ENCODE results near the gene ADAMTS20.
"Not testable (repeated sequence)": the region's sequence is repeated elsewhere in the genome, so short reads cannot be mapped to it uniquely, and the experiment has no call there.

ADAMTS20 gene

GRCh38 chr12:43361031-43361710 is 190.8 kb downstream of the ADAMTS20 start:
- no peak for DNase-seq

- DNase-seq = not testable (repeated sequence)
These were observed 192.0 kb downstream of the ADAMTS20 start for GRCh38 chr12:43360001-43360400.

DNA sequence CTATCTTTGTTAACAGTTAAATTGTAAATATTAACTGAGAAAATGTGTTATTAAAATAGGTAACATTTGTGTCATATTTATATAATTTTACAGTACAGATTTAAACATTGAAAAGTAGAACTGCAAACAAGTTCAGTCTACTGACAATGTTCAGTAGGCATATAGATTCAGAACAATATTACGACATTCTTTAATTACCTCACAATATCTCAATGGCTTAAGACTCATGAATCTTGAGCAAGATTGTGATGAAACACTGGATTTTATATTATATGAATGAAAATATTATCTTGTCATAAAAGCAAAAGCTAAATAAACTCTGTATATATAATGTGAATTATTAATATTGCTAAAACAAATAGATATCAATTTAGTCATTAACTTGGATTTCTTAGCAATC is 194.9 kb downstream of the ADAMTS20 start:
- DNase-seq = no peak

DNA sequence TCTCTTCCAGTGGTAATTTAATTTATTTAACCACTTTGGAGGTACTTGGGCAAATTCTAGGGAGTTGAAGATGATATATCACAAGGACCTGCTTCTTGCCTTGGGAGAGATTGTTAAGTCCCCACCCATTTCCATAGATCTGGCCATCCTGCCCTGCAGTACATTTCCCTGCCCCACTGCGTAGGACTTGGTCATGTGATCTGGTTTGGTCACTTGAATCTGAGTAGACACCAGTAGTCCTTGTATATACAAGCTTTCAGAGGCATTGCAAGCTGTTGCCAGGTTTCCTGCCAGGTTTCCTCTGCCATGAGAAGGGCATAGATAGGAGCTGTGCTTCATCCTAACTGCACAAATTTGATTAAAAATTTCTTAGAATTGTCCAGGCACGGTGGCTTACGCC is 200.0 kb downstream of the ADAMTS20 start:
- DNase-seq = no peak

- DNase-seq = no peak
These were observed 202.1 kb downstream of the ADAMTS20 start for GRCh38 chr12:43349863-43350262.

DNA sequence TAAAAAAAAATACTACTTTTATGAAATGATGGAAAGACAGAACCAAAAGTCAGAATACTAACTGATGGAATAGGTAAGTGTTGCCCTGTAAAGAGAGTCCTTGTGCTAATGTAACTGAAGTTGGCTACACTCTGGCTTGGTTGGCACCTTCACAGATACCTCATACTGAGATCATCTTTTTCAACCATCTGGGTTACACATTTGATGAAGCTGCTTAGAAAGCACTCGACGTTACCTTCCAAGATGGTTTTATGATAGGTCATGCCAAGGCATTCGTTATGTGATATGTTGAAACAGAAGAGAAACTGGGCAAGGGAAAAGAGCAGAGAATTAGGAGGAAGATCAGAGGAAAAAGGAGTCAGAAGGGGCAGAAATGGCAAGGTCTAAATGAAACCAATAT is 203.8 kb downstream of the ADAMTS20 start:
- no peak for DNase-seq

DNA sequence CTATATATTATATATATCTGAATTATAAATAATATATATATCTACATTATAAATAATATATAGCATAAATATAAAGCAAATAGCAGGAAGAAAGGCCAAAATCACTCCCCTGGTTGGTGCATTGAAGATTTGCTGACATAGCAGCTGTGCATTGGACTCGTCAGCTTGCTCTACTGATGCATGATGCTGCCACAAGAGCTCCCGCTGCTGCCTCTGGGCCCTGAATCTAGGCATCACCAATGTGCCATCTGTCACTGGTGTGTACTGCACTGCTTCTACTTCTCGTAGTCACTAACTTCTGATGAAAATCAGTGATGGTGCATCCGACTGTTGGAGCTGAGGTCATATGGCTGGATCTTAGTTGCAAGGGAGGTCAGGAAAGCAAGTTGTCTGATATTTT is 205.0 kb downstream of the ADAMTS20 start:
- no peak for DNase-seq

GRCh38 chr12:43345023-43345422 is 207.0 kb downstream of the ADAMTS20 start:
- no peak for DNase-seq

GRCh38 chr12:43341785-43342313 is 210.2 kb downstream of the ADAMTS20 start:
- not testable (repeated sequence) for DNase-seq

GRCh38 chr12:43338848-43339526 is 213.0 kb downstream of the ADAMTS20 start:
- DNase-seq = no peak

DNA sequence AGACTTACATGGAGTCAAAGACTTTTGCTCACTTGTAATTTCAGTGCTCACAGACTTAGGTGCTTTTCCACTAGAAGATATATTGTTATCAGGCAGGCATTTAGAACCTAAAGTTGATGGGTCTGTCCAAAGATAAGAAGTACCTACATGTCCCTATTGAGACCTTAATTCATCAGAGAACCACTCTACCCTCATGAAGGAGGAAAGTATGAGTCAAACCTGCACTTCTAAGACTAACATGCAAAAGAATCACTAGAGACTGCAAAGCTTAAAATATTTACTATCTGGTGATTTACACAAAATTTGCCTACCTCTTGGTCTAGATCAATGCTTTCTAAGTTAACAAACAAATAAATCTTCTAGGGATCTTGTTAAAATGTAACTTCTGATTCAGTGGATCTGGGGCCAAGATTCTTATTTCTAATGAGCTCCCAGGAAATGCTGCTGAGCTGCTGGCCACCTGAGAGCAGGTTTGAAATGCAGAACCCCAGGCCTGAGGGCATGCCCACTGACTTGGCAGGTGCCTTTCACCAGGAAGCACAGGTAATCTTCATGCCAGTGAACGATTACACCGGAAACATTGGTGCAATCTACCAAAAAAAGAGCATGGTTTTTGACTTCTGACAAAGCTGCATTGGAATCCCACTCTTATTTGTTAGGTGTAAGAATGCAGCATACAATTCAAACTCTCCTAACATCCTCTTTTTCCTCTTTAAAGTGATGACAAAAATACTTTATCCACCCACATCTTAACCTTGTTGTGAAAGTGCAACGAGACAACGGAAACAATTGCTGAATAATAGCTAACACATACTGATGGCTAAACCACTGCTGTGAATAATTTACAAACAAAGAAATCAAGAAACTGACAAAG is 214.2 kb downstream of the ADAMTS20 start:
- no peak for DNase-seq

- no peak for DNase-seq
These were observed 214.9 kb downstream of the ADAMTS20 start for GRCh38 chr12:43336962-43337555.

DNA sequence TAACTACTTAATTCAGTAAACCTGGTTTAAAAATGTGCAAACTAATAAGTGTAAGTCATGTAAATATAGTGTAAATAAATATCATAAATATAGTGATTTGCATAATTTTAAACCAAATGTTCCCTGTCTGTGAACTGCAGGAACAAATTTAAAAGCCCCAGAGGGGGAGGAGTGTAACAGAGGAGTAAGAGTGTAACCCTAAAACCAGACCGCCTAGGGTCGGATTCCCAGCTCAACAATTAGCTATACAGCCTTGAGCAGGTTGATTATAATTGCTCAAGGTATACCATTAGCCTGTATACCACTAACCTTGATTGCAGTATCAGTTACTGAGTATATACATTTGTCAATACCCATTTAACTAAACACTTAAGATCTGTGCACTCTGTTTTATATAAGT is 218.4 kb downstream of the ADAMTS20 start:
- DNase-seq = no peak

DNA sequence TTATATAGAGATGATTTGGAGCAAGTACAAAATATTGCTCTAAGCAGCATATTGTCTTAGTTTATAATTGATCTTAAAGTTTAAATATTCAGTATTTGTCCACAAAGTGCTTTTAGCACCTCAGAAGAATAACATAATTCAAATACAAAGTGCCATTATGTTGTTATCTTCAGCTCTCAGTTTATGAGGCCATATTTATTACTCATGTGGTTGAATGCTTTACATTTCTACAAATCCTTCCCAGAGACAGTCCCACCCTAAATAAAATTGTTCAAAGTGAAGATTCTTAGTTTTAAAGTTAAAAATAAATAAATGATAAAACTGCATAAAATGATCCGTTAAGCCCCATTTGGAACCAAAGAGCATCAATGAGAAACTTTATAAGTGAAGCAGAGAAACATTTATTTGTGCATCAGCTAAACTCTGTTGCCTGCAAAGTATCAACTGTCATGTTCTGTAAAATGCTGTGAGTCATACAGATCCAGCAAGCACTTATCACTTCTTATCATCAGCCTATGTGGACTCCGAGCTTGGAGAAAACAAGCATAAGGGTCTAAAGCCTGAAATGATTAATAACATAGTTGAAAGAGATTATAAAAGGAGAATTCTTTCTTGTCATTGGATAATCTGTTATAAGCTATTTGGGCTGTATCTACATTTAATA is 218.9 kb downstream of the ADAMTS20 start:
- no peak for DNase-seq

DNA sequence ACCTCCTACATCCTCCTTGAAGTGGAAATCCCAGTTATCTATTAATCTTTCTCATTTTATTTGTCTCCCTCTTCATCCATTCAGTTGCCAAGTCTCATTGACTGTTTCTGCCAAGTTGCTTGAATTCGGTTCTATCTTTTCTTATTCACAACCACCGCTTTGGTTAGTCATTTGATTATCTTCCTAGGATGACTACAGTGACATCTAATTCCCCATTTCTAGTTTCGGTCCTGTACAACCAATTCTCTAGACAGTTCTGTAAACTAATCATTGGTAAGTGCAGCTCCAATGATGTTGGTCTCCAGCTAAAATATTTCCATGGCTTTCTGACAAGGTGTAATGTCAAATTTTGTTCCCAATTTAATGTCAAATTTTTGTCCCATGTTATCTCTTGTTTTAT is 220.1 kb downstream of the ADAMTS20 start:
- no peak for DNase-seq

DNA sequence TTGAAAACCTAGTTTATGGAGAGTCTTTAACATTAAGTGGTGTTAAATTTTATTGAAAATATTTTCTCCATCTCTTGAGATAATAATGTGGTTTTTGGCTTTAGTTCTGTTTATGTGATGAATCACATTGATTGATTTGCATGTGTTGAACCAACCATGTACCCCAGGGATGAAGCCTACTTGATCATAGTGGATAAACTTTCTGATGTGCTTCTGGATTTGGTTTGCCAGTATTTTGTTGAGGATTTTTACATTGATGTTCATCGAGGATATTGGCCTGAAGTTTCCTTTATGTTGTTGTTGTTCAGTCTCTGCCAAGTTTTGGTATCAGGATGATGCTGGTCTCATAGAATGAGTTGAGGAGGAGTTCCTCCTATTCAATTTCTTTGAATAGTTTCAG is 222.6 kb downstream of the ADAMTS20 start:
- DNase-seq = no peak

DNA sequence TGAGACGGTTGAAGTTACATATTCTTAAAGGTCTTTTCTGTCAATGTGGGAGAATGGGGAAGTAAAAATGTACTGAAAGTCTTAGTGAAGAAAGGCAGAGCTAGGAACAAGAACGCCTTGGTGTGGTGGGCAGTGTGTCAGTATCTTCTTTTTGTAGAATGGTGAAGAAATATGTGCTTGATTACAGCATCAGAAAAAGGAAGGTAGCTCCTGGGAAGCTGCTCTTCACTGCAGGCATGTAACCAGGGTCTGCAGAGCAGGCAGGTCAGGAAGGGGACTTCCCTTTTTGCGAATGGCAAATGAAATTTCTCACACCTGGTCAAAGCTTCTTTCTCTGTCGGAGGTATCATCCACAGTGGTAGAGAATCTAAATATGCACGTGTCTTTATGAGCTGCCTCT is 226.2 kb downstream of the ADAMTS20 start:
- DNase-seq = no peak

- DNase-seq = no peak
These were observed 231.7 kb downstream of the ADAMTS20 start for GRCh38 chr12:43320281-43320680.

DNA sequence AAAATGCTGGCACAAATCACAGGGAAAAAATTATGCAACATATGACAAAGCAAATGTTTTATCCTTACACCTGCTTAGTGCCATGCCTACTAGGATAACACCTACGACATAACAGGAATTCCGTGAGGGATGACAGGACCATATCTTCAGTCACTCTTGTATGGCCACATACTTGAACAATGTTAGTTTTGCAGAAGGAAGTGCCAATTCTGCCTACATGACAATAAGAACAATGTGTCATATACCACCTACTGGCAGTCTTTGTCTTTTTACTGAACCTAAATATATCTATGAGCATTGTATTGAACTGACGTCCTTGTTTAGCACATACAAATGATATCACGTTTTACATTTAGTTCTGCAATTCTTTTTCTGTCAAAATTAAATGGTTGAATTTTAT is 234.0 kb downstream of the ADAMTS20 start:
- DNase-seq = no peak

DNA sequence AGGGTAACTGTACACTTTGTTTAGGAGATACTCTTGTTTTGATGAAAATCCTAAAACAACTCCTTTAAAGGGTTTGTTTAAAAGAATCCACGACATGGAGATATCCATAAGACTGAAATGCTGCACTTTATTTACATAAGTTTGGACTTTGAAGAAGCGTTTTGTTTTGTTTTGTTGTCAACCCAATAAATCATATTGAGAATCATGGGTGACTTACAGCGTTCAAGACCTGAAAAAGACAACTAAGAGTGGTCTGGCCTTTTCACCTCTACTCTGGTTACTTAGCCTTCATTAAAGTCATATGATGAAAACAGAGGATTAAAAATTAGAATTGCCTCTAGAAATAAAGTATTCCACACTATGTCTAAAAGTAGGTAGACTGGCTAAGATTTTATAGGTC is 234.8 kb downstream of the ADAMTS20 start:
- DNase-seq = no peak

DNA sequence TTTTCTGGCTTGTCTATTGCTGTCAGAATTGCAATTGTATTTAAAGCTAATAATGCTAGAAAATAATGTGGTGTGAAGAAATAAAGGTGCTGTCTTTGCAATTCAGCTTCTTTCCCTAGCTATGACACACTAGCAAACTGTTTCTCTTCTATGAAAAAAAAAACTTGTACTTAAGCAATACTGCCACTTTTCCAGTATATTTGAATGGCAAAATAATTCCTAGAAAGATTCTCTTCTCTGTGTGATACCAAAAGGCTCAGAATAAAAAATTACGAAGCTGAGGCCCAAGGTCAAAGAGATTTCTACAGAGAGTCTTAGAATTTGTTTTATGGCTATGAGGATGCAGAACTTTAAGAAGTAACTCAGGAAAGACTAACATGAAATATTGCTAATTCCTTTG is 235.5 kb downstream of the ADAMTS20 start:
- no peak for DNase-seq

GRCh38 chr12:43315961-43316360 is 236.0 kb downstream of the ADAMTS20 start:
- DNase-seq = no peak
